ENCODE data around the gene RSPH10B2. TPM values are rescaled to one million over a fixed set of nuclear protein-coding genes. Genes with fewer than 3 reads are reported as not detected.
A peak's percentile ranks its signal among the peaks of the same experiment; 100 is the strongest.
"Not testable (repeated sequence)": the region's sequence is repeated elsewhere in the genome, so short reads cannot be mapped to it uniquely, and the experiment has no call there.

RSPH10B2 gene
- 1.0 and 2.0 TPM in 2 replicates for total RNA-seq (2011; cell fraction: chromatin; rRNA removed; ENCODE audit: low replicate concordance)
- total RNA-seq (2011; cell fraction: nucleolus; rRNA removed), result 1.0 TPM in 1 of 2 replicates, not detected in the other
- 2.2 and 3.1 TPM in 2 replicates for total RNA-seq (2011; cell fraction: nucleoplasm; rRNA removed)
- total RNA-seq (2014; rRNA removed) (not detected in 2 replicates), total RNA-seq (2014; rRNA removed; fragmentation: Illumina TruSeq; extraction: Trizol) (0.11 and 0.19 TPM in 2 replicates), total RNA-seq (2015; rRNA removed; fragmentation: Illumina TruSeq; extraction: Trizol) (not detected in 2 replicates), total RNA-seq (2021) (0.29 TPM in 1 of 2 replicates, not detected in the other), polyA plus RNA-seq (2011; rRNA removed) (0.04 TPM in 2 replicates), polyA plus RNA-seq (2014; fragmentation: Illumina TruSeq; extraction: Trizol) (0.04 TPM in 1 of 2 replicates, not detected in the other), polyA plus RNA-seq (2014; fragmentation: Nextera tagmentation; extraction: Ambion mirVana) (under 1 TPM in 1 of 2 experiments, not detected in 1; 0.11 TPM), polyA plus RNA-seq (2014; rRNA removed) (not detected in 2 replicates), polyA minus RNA-seq (2011; rRNA and poly(A)+ RNA removed) (not detected in 2 replicates), Bru-seq, nascent RNA (percentile 10 among the genes with signal in this experiment), BruChase-seq, experiment 1, labeled RNA remaining after a 2-hour chase (percentile 13 among the genes with signal in this experiment), BruChase-seq, experiment 2, labeled RNA remaining after a 6-hour chase (percentile 12 among the genes with signal in this experiment)
- polyA plus RNA-seq (2011; cell fraction: cytosol; rRNA removed), result not detected in 2 replicates
- polyA plus RNA-seq (2011; cell fraction: nucleus; rRNA removed), result 0.11 and 0.13 TPM in 2 replicates
- not detected in 2 replicates for polyA plus RNA-seq (2012)
- polyA minus RNA-seq (2011; cell fraction: cytosol; rRNA and poly(A)+ RNA removed), result not detected in 2 replicates
- 1.1 TPM in 2 replicates for polyA minus RNA-seq (2011; cell fraction: nucleus; rRNA and poly(A)+ RNA removed)
- long read RNA-seq, experiment 1, result 0 reads
- long read RNA-seq, experiment 2, result 0 reads
- long read RNA-seq, experiment 3, result 0 reads

DNA sequence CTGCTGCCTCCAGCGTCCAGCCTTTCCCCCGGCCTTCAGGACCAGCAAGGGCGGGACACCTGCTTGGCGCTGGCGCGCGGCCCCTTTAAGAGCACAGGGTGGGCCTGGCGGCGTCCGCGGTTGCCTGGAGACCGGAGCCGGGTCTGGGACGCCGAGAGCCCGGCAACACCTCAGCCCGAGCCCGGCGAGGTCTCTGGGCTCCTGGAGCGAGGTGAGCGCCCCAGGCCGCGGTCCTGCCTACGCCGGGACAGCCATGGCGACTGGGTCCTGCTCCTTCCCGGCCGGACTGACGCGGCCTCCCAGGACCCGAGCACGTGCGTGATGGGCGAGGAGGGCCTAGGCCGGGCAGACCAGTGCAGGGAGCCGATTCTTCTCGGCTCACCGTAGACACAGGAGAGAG is at the start of gene RSPH10B2:
Gene RSPH10B2, plus strand, starts transcription at position 140 of the 400 bp plus-strand sequence. CDS start 3,575 bp downstream, outside the sequence.
- intact Hi-C loops (cut with micrococcal nuclease); H3K36me3 ChIP-seq (ENCODE audit: control insufficient read depth, insufficient read depth, low read length); H3K9me3 ChIP-seq (replicated peaks; ENCODE audit: control insufficient read depth, insufficient read depth, low read depth, low read length); H3K4me3 ChIP-seq; H3K79me2 ChIP-seq (ENCODE audit: control insufficient read depth, insufficient read depth, low read length); BruUV-seq (replicated peaks); ATAC-seq; H3K9ac ChIP-seq (ENCODE audit: insufficient read depth in 1 of 2, low read depth in 2 of 2, low read length in 2 of 2); CTCF ChIA-PET (ENCODE audit: low intra/inter-chr PET ratio); H3K9me1 ChIP-seq (ENCODE audit: control insufficient read depth, insufficient read depth, low read length); FAIRE-seq; H4K20me1 ChIP-seq (replicated peaks; ENCODE audit: control insufficient read depth, insufficient read depth, low read length); in situ Hi-C loops (cut with MboI); H3K27me3 ChIP-seq (ENCODE audit: control insufficient read depth in 2 of 2, insufficient read depth in 2 of 2, low read length in 2 of 2); DNase-seq (ENCODE audit: extremely low read depth in 1 of 4, low spot score in 3 of 4); H2AFZ ChIP-seq (ENCODE audit: low read depth, low read length); POLR2A ChIA-PET; H3K27ac ChIP-seq (ENCODE audit: extremely low read depth, low read depth, low read length); H3K4me1 ChIP-seq (replicated peaks in 1 of 2; ENCODE audit: control insufficient read depth in 2 of 2, insufficient read depth in 2 of 2, low read length in 2 of 2); H3K4me2 ChIP-seq (ENCODE audit: insufficient read depth, low read length): not testable (repeated sequence)
- WGBS (ENCODE audit: insufficient coverage, low coverage, missing lambda C conversion rate), result 92% methylated on average over 15 of the region's 38 CpGs
- peak; percentile 38; the same call in 1 of the 2 replicates for TF ChIP-seq POLR2G (IDR thresholded peaks at IDR 0.05; ENCODE audit: low read depth, low read length)
